Measurements from ENCODE around the gene PTGIR. TPM values are rescaled to one million over a fixed set of nuclear protein-coding genes. Genes with fewer than 3 reads are reported as not detected.

Gene PTGIR
- total RNA-seq, 1 donor from 2014 or later: 5.0 TPM

DNA sequence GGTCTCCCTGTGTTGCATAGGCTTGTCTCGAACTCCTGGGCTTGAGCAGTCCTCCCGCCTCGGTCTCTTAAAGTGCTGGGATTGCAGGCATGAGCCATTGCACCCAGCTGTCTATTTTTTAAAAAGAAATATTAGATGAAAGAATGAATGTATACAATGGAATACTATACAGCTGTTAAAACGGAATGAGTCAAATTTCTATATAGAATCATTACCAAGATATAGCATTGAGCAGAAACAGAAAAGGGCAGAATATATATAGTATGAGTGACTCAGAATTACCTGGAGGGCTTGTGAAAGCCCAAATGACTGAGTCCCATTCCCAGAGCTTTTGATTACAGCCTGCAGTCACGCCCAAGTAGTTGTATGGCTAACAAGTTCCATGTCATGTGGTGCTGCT lies 31.7 kb upstream of the PTGIR start:
- Mint-ChIP-seq H3K27me3 (ENCODE audit: low read depth) (peaks cover 20% of the 10 kb centered on the region), H3K9me3 (no peaks in the 10 kb centered on the region), H3K4me1 (peaks cover 17% of the 10 kb centered on the region), H3K4me3 (no peak overlapping the region), H3K27ac (no peak overlapping the region), H3K36me3 (peaks cover 3% of the 10 kb centered on the region)
- no peak for DNase-seq (ENCODE audit: low spot score in 2 of 2, unreplicated experiment in 2 of 2)
- TF ChIP-seq, protein P1, sequence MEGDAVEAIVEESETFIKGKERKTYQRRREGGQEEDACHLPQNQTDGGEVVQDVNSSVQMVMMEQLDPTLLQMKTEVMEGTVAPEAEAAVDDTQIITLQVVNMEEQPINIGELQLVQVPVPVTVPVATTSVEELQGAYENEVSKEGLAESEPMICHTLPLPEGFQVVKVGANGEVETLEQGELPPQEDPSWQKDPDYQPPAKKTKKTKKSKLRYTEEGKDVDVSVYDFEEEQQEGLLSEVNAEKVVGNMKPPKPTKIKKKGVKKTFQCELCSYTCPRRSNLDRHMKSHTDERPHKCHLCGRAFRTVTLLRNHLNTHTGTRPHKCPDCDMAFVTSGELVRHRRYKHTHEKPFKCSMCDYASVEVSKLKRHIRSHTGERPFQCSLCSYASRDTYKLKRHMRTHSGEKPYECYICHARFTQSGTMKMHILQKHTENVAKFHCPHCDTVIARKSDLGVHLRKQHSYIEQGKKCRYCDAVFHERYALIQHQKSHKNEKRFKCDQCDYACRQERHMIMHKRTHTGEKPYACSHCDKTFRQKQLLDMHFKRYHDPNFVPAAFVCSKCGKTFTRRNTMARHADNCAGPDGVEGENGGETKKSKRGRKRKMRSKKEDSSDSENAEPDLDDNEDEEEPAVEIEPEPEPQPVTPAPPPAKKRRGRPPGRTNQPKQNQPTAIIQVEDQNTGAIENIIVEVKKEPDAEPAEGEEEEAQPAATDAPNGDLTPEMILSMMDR (IDR thresholded peaks at IDR 0.05; ENCODE audit: unreplicated experiment): no peak

DNA sequence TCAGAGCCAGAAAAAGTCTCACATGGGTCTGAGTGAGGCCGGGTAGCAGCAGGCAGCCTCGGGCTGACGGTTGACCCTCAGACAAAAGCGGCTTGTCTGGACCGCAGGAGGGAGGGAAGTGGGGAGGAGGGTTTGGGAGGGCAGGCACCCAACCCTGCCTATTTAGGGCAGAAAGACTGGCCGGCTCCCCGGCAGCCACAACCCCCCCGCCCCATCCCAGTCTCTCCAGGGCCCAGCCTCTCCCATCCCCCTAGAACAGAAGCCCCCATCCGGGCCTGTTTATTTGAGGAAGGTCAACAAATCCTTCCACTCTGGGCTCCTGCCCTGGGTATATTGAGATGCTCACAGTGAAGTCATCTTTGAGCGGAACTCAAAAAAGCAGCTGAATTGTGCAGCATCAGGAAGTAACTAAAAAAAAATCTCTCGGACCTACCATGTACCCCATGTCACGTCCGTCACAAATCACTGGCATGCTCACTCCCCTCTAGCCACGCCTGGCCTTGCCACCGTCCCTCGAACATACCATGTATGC lies 29.8 kb upstream of the PTGIR start:
- peaks cover 15% of the 10 kb centered on the region for H3K4me1 Mint-ChIP-seq
- TF ChIP-seq, protein P1 (IDR thresholded peaks at IDR 0.05; ENCODE audit: unreplicated experiment): no peak
- H3K9me3 Mint-ChIP-seq: no peaks in the 10 kb centered on the region
- H3K27me3 Mint-ChIP-seq (ENCODE audit: low read depth): peaks cover 35% of the 10 kb centered on the region
- H3K36me3 Mint-ChIP-seq: peaks cover 12% of the 10 kb centered on the region
- no peak for DNase-seq (ENCODE audit: low spot score in 2 of 2, unreplicated experiment in 2 of 2)
- peak overlapping the region; percentile 41 for H3K27ac Mint-ChIP-seq
- no peak overlapping the region for H3K4me3 Mint-ChIP-seq

DNA sequence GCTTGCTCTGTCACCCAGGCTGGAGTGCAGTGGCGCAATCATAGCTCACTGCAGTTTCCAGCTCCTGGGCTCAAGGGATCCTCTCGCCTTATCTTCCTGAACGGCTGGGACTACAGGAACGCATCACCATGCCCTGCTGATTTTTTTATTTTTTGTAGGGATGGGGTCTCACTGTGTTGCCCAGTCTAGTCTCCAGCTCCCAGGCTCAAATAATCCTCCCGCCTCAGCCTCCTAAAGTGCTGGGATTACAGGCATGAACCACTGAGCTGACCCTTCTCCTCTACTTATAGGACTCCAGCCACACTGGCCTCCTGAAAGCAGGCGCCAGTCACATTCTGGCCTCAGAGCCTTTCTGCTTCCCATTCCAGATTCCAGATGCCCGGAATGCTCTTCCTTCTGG lies 25.6 kb upstream of the PTGIR start:
- TF ChIP-seq, protein P1 (IDR thresholded peaks at IDR 0.05; ENCODE audit: unreplicated experiment): no peak
- Mint-ChIP-seq H3K9me3 (peaks cover 6% of the 10 kb centered on the region), H3K36me3 (peaks cover 25% of the 10 kb centered on the region), H3K27me3 (ENCODE audit: low read depth) (peaks cover 62% of the 10 kb centered on the region), H3K4me1 (peaks cover 14% of the 10 kb centered on the region), H3K27ac (no peak overlapping the region), H3K4me3 (no peak overlapping the region)
- DNase-seq (ENCODE audit: low spot score in 2 of 2, unreplicated experiment in 2 of 2): no peak

DNA sequence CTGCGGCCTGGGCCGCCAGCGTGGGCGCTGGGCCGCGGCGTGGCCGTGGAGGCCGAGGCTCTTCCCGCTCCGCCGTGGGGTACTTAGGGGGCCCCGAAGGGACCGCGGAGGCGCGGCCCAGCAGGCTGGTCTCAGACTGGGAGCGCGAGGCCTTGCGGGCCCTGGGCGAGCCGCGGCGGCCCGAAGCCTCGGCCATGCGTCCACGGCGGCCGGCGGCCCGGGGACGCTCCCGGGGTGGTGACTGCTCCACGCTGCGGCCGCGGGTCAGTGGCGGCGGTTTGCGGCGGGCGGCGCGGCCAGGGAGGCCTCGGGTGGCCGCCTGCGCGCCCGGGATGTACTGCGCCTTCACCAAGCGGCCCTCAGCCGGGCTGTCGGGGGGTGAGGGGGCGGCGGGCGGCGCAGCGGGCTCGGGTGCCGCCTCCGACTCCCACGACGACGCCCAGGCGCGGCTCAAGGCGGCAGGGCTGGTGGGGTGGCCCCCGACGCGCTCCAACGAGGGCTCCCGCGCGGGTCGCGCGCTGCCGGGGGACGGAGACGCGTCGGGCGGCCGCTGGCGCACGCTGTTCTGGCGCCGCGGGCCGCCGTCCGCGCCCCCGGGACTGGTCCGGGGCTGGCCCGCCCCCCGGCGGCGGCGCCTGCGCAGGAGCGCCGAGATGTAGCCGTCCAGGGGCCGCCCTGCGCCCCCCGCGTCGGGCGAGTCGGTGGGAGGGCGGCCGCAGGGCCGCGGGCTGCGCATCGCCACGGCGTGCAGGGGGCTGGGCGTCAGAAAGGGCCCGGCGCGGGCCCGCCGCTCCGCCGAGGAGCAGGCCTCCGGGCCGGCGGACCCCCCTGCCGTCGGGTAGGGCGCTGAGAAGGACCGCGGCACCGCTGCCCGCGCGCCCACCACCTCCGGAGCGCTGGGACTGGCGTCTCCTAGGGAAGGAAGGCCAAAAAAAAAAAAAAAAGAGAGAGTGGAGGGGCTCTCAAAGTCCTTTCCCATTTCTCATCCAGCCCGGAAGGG lies 24.4 kb upstream of the PTGIR start:
- Mint-ChIP-seq H3K4me1 (peaks cover 9% of the 10 kb centered on the region), H3K27me3 (ENCODE audit: low read depth) (peaks cover 70% of the 10 kb centered on the region), H3K27ac (no peak overlapping the region), H3K36me3 (peaks cover 25% of the 10 kb centered on the region), H3K4me3 (peak overlapping the region; percentile 28), H3K9me3 (peaks cover 6% of the 10 kb centered on the region)
- DNase-seq (ENCODE audit: low spot score in 2 of 2, unreplicated experiment in 2 of 2): no peak
- TF ChIP-seq, protein P1 (IDR thresholded peaks at IDR 0.05; ENCODE audit: unreplicated experiment): no peak

DNA sequence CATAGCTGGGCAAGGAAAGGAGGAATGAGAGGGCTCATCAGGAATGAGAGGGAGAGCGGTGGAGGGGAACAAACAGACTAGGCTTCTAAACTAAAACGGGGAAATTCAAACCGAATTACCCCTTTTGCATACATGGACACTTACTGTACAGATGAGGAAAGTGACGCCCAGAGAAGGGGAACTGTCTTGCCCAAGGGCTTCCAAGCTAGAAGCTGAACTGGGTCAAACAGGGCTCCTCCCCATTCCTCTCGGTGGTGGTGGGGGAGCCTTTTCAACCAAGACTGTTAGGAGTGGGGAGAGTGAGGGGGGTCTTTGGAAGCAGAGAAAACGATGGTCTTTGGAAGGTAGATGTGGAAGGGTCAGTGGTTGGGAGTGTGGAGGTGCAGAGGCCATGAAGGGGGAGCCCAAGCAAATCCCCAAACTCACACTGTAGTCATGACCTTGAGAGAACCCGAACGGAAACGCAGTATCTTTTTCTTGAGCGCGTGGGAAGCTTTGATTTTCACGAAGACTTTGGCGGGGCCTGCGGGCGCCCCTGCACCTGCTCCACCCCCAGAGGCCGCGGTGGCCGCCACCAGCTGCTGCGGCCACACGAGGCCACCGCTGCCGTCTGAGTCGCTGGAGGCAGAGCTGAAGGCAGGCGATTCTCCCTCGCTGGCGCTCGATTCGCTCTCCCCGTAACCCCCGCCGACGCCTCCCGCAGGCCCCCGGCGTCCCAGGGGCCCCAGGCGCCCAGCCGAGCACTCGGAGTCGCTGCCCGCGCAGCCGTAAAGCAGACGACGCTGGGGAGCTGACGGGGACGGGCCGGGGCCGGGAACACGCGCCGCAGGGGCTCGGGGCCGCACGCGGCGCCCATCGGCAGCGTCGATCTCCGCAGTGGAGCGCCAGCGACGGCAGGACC lies 23.4 kb upstream of the PTGIR start:
- Mint-ChIP-seq H3K27ac (peak overlapping the region; percentile 47), H3K4me1 (peaks cover 9% of the 10 kb centered on the region), H3K4me3 (peak overlapping the region; percentile 40)

More for the DNA sequence above, 23.4 kb upstream of the PTGIR start:
- H3K36me3 Mint-ChIP-seq: peaks cover 25% of the 10 kb centered on the region
- TF ChIP-seq, protein P1 (IDR thresholded peaks at IDR 0.05; ENCODE audit: unreplicated experiment): no peak
- peaks cover 6% of the 10 kb centered on the region for H3K9me3 Mint-ChIP-seq
- peaks cover 67% of the 10 kb centered on the region for H3K27me3 Mint-ChIP-seq (ENCODE audit: low read depth)
- DNase-seq (ENCODE audit: low spot score in 2 of 2, unreplicated experiment in 2 of 2): no peak
